HepG2 (cell line): ENCODE measurements around the gene FAF2. TPM values are rescaled to one million over a fixed set of nuclear protein-coding genes. Genes with fewer than 3 reads are reported as not detected.

Experiments used
- CREB1 ChIP-seq, 2 experiments: fragments of 450-650 bp in 1 of 2; IDR thresholded peaks; 2 replicates each; pipeline ENCODE4 v1.6.1; 2016 to 2017; ENCODE audit warnings: control low read depth in 1 of 2, mild to moderate bottlenecking in 1 of 2, missing compliant biosample characterization in 1 of 2, missing genetic modification characterization in 1 of 2
- FLYWCH1 ChIP-seq: sonication (generic); formaldehyde crosslinking; IDR thresholded peaks from 2 replicates; pipeline ENCODE4 v1.8.1; 2023; ENCODE audit warnings: mild to moderate bottlenecking, missing genetic modification reagents
- FOXA3 ChIP-seq: IDR thresholded peaks from 2 replicates; pipeline ENCODE4 v1.6.1; 2016; ENCODE audit warnings: missing genetic modification reagents, missing compliant biosample characterization
- HNF1B ChIP-seq: sonication (generic); formaldehyde crosslinking; IDR thresholded peaks from 2 replicates; pipeline ENCODE4 v1.5.1; 2020; ENCODE audit warnings: mild to moderate bottlenecking, moderate library complexity, missing genetic modification reagents
- HNF4A ChIP-seq: sonication (generic); formaldehyde crosslinking; IDR thresholded peaks from 2 replicates; pipeline ENCODE4 v1.4.0; 2020; ENCODE audit warnings: missing genetic modification reagents
- IRF2 ChIP-seq: IDR thresholded peaks from 2 replicates; pipeline ENCODE4 v1.6.1; 2018; ENCODE audit warnings: missing genetic modification reagents, missing compliant biosample characterization
- SOX5 ChIP-seq: IDR thresholded peaks from 2 replicates; pipeline ENCODE4 v1.6.1; 2016; ENCODE audit warnings: borderline replicate concordance
- TOE1 ChIP-seq: sonication (generic); formaldehyde crosslinking; IDR thresholded peaks from 2 replicates; pipeline ENCODE4 v1.4.0; 2020; ENCODE audit warnings: mild to moderate bottlenecking, missing genetic modification reagents
- ZBTB7A ChIP-seq: sonication (generic); formaldehyde crosslinking; IDR thresholded peaks from 2 replicates; pipeline ENCODE4 v1.8.0; 2022; ENCODE audit warnings: mild to moderate bottlenecking, missing genetic modification reagents
- ZFX ChIP-seq: sonication (generic); formaldehyde crosslinking; IDR thresholded peaks from 2 replicates; pipeline ENCODE4 v1.4.0; 2020; ENCODE audit warnings: mild to moderate bottlenecking, low read depth, missing genetic modification reagents, moderate library complexity
- ZNF253 ChIP-seq: sonication (generic); formaldehyde crosslinking; IDR thresholded peaks from 2 replicates; pipeline ENCODE4 v1.8.0; 2022; ENCODE audit warnings: mild to moderate bottlenecking, missing genetic modification reagents, borderline replicate concordance
- ZNF318 ChIP-seq: sonication (generic); formaldehyde crosslinking; IDR thresholded peaks from 2 replicates; pipeline ENCODE4 v1.4.0; 2020; ENCODE audit warnings: mild to moderate bottlenecking, missing genetic modification reagents
- ZNF780A ChIP-seq: sonication (generic); formaldehyde crosslinking; IDR thresholded peaks from 2 replicates; pipeline ENCODE4 v1.8.0; 2022; ENCODE audit warnings: mild to moderate bottlenecking, missing genetic modification reagents, moderate library complexity
- polyA plus RNA-seq, 8 experiments: library from polyadenylated mRNA; depleted of rRNA in 3 of 8; stranded (reverse) in 7 of 8; unstranded in 1 of 8; fragments of >200 nt; fragmentation: Illumina TruSeq in 4 of 8; extraction: Trizol in 4 of 8; gene quantifications; 2 replicates each; pipeline versions ENCODE4 v1.2.1 to v1.2.3, GENCODE V29; 2011 to 2016; ENCODE audit warnings: low read depth in 4 of 8, missing spikeins in 1 of 8, mixed read lengths in 1 of 8; ENCODE audit not compliant: insufficient read depth in 1 of 8
- total RNA-seq, 5 experiments: library from RNA; depleted of rRNA; stranded (reverse); fragments of >200 nt; fragmentation: Illumina TruSeq; extraction: Trizol; gene quantifications; 2 replicates each; pipeline ENCODE4 v1.2.3, GENCODE V29; 2016; ENCODE audit warnings: low read depth in 1 of 5
- TF ChIP-seq, protein P1 (sequence below): sonication (generic); formaldehyde crosslinking; IDR thresholded peaks from 2 replicates; pipeline ENCODE4 v1.5.0; 2020; ENCODE audit warnings: mild to moderate bottlenecking, missing genetic modification reagents, moderate library complexity
- TF ChIP-seq, protein P2 (sequence below): IDR thresholded peaks from 2 replicates; pipeline ENCODE4 v1.6.1; 2016
- TF ChIP-seq, protein P3 (sequence below): IDR thresholded peaks from 2 replicates; pipeline ENCODE4 v1.6.1; 2016; ENCODE audit warnings: mild to moderate bottlenecking, missing biosample characterization, missing genetic modification reagents

The FAF2 gene
- total and polyA plus RNA-seq, 2 of the 13 experiments (the other 11 are each of a cell fraction or from before 2014, with no cell fraction given) = 27.8 to 34.3 TPM

DNA sequence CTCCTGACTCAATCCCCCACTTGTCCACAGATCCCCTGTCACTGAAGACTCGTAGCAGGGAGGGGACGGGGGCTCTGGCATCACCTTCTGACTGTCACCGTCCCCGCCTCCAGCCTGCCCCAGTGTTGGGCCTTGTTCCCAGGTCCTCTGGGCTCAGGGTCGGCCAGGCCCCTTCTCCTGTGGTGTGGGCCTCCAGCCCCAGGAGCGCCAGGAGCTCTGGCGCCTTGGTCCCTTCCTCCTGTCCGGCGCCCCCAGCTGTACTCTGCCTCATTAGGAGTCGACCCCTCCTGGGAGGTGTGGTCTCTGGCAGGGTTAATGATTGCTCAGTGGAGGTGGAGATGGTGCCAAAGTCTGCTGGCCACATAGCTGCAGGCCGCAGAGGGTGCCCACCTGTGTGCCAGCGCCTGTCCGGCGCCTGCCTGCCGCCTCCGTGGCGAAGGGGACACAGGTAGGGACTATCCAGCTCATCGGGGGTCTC, 100.8 kb downstream of the FAF2 start, which contains the start of gene CDHR2 (continued):
- TF ChIP-seq, protein P1, sequence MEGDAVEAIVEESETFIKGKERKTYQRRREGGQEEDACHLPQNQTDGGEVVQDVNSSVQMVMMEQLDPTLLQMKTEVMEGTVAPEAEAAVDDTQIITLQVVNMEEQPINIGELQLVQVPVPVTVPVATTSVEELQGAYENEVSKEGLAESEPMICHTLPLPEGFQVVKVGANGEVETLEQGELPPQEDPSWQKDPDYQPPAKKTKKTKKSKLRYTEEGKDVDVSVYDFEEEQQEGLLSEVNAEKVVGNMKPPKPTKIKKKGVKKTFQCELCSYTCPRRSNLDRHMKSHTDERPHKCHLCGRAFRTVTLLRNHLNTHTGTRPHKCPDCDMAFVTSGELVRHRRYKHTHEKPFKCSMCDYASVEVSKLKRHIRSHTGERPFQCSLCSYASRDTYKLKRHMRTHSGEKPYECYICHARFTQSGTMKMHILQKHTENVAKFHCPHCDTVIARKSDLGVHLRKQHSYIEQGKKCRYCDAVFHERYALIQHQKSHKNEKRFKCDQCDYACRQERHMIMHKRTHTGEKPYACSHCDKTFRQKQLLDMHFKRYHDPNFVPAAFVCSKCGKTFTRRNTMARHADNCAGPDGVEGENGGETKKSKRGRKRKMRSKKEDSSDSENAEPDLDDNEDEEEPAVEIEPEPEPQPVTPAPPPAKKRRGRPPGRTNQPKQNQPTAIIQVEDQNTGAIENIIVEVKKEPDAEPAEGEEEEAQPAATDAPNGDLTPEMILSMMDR (CRISPR knock-in tag) = peak; percentile 40
- TF ChIP-seq, protein P2, sequence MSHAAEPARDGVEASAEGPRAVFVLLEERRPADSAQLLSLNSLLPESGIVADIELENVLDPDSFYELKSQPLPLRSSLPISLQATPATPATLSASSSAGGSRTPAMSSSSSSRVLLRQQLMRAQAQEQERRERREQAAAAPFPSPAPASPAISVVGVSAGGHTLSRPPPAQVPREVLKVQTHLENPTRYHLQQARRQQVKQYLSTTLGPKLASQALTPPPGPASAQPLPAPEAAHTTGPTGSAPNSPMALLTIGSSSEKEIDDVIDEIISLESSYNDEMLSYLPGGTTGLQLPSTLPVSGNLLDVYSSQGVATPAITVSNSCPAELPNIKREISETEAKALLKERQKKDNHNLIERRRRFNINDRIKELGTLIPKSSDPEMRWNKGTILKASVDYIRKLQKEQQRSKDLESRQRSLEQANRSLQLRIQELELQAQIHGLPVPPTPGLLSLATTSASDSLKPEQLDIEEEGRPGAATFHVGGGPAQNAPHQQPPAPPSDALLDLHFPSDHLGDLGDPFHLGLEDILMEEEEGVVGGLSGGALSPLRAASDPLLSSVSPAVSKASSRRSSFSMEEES (CRISPR knock-in tag) = no peak
- TF ChIP-seq TOE1 (CRISPR knock-in tag) = no peak
- no peak for TF ChIP-seq ZNF253 (CRISPR knock-in tag)
- TF ChIP-seq ZFX = peak; percentile 74
- TF ChIP-seq CREB1 (IDR thresholded peaks at IDR 0.05) = no peak
- 0 out of 2 replicates have a peak, but pooled peaks have one; percentile 19 for TF ChIP-seq CREB1 (CRISPR knock-in tag; IDR thresholded peaks at IDR 0.05)
- peak; percentile 61 for TF ChIP-seq ZBTB7A (CRISPR knock-in tag)
- no peak for TF ChIP-seq ZNF780A (CRISPR knock-in tag)
- TF ChIP-seq HNF1B (CRISPR knock-in tag) = peak; percentile 98
- TF ChIP-seq FOXA3 (CRISPR knock-in tag) = no peak
- TF ChIP-seq SOX5 (CRISPR knock-in tag) = peak; percentile 18; the same call in 1 of the 2 replicates
- peak; percentile 68; the same call in 1 of the 2 replicates for TF ChIP-seq HNF4A
- TF ChIP-seq IRF2 = 0 out of 2 replicates have a peak, but pooled peaks have one; percentile 47
- no peak for TF ChIP-seq ZNF318
- no peak for TF ChIP-seq FLYWCH1 (CRISPR knock-in tag)
- TF ChIP-seq, protein P3, sequence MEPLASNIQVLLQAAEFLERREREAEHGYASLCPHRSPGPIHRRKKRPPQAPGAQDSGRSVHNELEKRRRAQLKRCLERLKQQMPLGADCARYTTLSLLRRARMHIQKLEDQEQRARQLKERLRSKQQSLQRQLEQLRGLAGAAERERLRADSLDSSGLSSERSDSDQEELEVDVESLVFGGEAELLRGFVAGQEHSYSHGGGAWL = no peak
